ENCODE data around the gene MMAA.
"Not testable (repeated sequence)": the region's sequence is repeated elsewhere in the genome, so short reads cannot be mapped to it uniquely, and the experiment has no call there.

Gene MMAA

DNA sequence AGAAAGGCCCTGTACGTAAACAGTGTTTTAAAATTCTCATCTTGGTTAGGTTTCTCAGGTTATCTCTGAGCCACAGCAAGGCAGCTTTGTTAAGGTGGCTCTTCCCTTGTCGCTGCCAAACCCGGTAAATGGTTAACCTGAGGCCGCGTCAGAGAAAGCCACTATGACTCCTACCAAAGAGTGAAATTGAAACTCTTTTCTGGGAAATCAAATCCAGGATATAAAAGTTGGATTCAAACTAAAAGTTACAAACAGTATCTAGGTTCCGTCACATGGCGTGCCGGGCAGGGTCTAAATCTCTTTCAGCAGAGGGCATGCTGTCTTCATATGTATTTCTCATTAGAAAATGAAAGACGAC lies 433 bp downstream of the MMAA start:
- TF ChIP-seq, protein P1, sequence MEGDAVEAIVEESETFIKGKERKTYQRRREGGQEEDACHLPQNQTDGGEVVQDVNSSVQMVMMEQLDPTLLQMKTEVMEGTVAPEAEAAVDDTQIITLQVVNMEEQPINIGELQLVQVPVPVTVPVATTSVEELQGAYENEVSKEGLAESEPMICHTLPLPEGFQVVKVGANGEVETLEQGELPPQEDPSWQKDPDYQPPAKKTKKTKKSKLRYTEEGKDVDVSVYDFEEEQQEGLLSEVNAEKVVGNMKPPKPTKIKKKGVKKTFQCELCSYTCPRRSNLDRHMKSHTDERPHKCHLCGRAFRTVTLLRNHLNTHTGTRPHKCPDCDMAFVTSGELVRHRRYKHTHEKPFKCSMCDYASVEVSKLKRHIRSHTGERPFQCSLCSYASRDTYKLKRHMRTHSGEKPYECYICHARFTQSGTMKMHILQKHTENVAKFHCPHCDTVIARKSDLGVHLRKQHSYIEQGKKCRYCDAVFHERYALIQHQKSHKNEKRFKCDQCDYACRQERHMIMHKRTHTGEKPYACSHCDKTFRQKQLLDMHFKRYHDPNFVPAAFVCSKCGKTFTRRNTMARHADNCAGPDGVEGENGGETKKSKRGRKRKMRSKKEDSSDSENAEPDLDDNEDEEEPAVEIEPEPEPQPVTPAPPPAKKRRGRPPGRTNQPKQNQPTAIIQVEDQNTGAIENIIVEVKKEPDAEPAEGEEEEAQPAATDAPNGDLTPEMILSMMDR (IDR thresholded peaks at IDR 0.05; ENCODE audit: low read depth, low read length) = no peak
- peak overlapping the region; percentile 82 to 85 for H3K4me3 ChIP-seq (replicated peaks in 1 of 2; ENCODE audit: low read depth in 2 of 2, low read length in 2 of 2)
- DNase-seq (ENCODE audit: low read depth in 2 of 2) = peak; percentile 61 to 63

- DNase-seq (ENCODE audit: low read depth in 2 of 2); H3K4me3 ChIP-seq (replicated peaks in 1 of 2; ENCODE audit: low read depth in 2 of 2, low read length in 2 of 2): not testable (repeated sequence)
These were observed 2.9 kb downstream of the MMAA start for GRCh38 chr4:145622067-145622466.

GRCh38 chr4:145623831-145624230 lies 4.6 kb downstream of the MMAA start:
- TF ChIP-seq, protein P1 (IDR thresholded peaks at IDR 0.05; ENCODE audit: low read depth, low read length) = no peak
- peak; percentile 31 to 44 for DNase-seq (ENCODE audit: low read depth in 2 of 2)

GRCh38 chr4:145625677-145626622 lies 6.8 kb downstream of the MMAA start:
- no peak for DNase-seq (ENCODE audit: low read depth in 2 of 2)
- no peak overlapping the region for H3K4me3 ChIP-seq (replicated peaks in 1 of 2; ENCODE audit: low read depth in 2 of 2, low read length in 2 of 2)
- TF ChIP-seq, protein P1 (IDR thresholded peaks at IDR 0.05; ENCODE audit: low read depth, low read length) = no peak

More at GRCh38 chr4:145623831-145624230, 4.6 kb downstream of the MMAA start:
- H3K4me3 ChIP-seq (replicated peaks in 1 of 2; ENCODE audit: low read depth in 2 of 2, low read length in 2 of 2) = no peak overlapping the region

- TF ChIP-seq, protein P1 (IDR thresholded peaks at IDR 0.05; ENCODE audit: low read depth, low read length) = no peak
- no peak overlapping the region for H3K4me3 ChIP-seq (replicated peaks in 1 of 2; ENCODE audit: low read depth in 2 of 2, low read length in 2 of 2)
- no peak for DNase-seq (ENCODE audit: low read depth in 2 of 2)
These were observed 7.4 kb downstream of the MMAA start for GRCh38 chr4:145626623-145626982.

DNA sequence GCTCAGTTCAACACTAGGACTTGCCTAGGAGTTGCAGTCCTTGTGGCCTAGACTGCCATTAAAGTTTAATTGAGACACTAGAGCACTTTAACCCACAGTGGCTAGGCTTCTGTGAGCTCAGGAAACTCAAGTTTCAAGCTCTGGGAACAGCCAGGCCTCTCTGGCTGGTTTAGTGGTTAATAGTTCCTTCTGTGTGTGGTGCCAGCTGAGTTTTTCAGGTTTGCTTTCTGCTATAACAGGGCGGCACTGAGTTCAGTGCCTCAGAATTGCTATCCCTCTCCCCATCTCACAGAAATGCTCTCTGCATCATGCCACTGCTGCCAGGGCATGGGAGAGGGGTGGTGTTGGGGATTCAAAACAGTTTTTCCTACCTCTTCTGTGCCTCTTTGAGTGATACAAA lies 15.9 kb downstream of the MMAA start:
- H3K4me3 ChIP-seq (replicated peaks in 1 of 2; ENCODE audit: low read depth in 2 of 2, low read length in 2 of 2) = no peak overlapping the region
- TF ChIP-seq, protein P1 (IDR thresholded peaks at IDR 0.05; ENCODE audit: low read depth, low read length) = no peak
- no peak for DNase-seq (ENCODE audit: low read depth in 2 of 2)

DNA sequence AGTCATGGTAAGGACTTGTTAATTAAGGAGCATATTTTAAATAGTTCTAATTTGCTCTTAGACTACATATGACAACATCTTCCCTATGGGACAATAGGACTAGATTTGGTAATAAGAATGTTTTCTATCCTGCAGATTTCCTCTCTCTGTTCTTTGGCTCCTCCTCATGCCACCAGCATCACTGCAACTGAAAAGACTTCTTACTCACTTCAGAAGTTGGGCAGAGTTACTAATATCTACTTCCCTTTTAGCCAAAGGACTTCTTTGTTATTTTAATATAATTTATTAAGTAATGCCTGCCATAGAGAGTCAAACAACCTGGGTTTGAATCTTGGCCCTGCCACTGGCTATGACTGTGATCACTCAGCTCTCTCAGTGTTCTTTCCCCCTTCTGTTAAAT lies 16.4 kb downstream of the MMAA start:
- no peak overlapping the region for H3K4me3 ChIP-seq (replicated peaks in 1 of 2; ENCODE audit: low read depth in 2 of 2, low read length in 2 of 2)
- TF ChIP-seq, protein P1 (IDR thresholded peaks at IDR 0.05; ENCODE audit: low read depth, low read length) = no peak
- peak in 1 of 2 donors; percentile 35 for DNase-seq (ENCODE audit: low read depth in 2 of 2)

All from cardiac fibroblast (primary cell).